PC-3 (cell line): ENCODE measurements around the gene MEF2C.

ENCODE experiments used
- CTCF ChIP-seq: fragments of 300-600 bp; sonication (generic); conservative IDR thresholded peaks from 2 replicates; pipeline ENCODE4 v1.5.1; 2017; ENCODE audit warnings: antibody characterized with exemption, low read depth, mild to moderate bottlenecking, low read length
- EZH2 ChIP-seq: fragments of 300-600 bp; sonication (generic); IDR thresholded peaks from one replicate; pipeline ENCODE4 v1.6.1; 2017; ENCODE audit warnings: antibody characterized with exemption, mild to moderate bottlenecking, low read length; ENCODE audit not compliant: unreplicated experiment
- EZH2phosphoT487 ChIP-seq: fragments of 300-600 bp; sonication (generic); IDR thresholded peaks from 2 replicates; pipeline ENCODE4 v1.6.1; 2018; ENCODE audit warnings: mild to moderate bottlenecking, antibody characterized with exemption, low read length, borderline replicate concordance

DNA sequence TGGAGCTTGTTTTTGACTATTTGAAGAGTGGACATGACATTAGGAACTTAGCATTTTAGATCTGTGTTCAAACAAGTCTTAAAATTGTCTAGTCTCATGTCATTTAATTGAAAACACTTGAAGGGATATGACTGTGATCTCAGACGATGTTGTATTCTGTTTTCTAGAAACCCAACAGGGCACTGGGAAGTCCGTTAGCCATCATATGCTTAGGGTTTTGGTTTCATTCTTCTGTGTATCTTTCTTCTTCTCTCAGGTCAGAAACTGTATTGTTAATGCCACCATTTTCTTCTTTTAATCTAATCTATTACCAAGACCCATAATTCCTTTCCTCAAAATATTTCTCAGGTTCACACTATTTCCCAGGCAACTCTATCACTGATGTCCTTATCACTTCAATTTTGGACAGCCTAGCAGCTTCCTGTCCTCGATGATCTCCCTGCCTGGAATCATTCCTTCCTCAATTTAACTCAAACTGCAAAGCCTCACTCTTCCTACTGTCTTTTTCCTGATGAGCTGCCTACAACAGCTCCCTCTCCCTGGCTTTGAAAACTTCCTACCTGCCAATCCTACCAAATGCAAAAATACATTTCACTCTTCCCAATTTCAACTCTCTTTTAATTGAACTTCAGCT, 77.7 kb downstream of the MEF2C start:
- no peak for TF ChIP-seq CTCF
- no peak for TF ChIP-seq EZH2
- no peak for TF ChIP-seq EZH2phosphoT487
